Sigmoid colon (tissue), 7 donors: ENCODE data around the gene ADH5. TPM values are rescaled to one million over a fixed set of nuclear protein-coding genes. Genes with fewer than 3 reads are reported as not detected.

Experiments used
- DNase-seq: peaks from one replicate; pipeline ENCODE4 v3.0.0-alpha.2; 2019
- H3K27ac ChIP-seq, 4 donors: fragments of 200-600 bp; sonication (generic); one replicate each; pipeline ENCODE4 v1.5.1; 2016 to 2019; ENCODE audit warnings: mild to moderate bottlenecking in 1 of 4
- H3K27me3 ChIP-seq, 3 donors: fragments of 200-600 bp; sonication (generic); one replicate each; pipeline ENCODE4 v1.5.1; 2019; ENCODE audit warnings: mild to moderate bottlenecking in 1 of 3
- H3K36me3 ChIP-seq, 4 donors: fragments of 200-600 bp; sonication (generic); one replicate each; pipeline ENCODE4 v1.5.1; 2016 to 2019
- H3K4me1 ChIP-seq, 4 donors: fragments of 200-600 bp; sonication (generic); one replicate each; pipeline ENCODE4 v1.5.1; 2017 to 2019
- H3K4me3 ChIP-seq, 4 donors: fragments of 200-600 bp; sonication (generic); one replicate each; pipeline ENCODE4 v1.5.1; 2017 to 2019; ENCODE audit warnings: mild to moderate bottlenecking in 2 of 4, moderate library complexity in 1 of 4
- H3K9me3 ChIP-seq, 4 donors: fragments of 200-600 bp in 3 of 4; sonication (generic) in 3 of 4; one replicate each; pipeline versions ENCODE4 v1.5.1 to v1.6.1; 2013 to 2019
- CTCF ChIP-seq, 4 experiments: fragments of 450-650 bp in 3 of 4; fragments of 200-600 bp in 1 of 4; IDR thresholded peaks; one replicate each; pipeline ENCODE4 v1.5.1; 2016 to 2019; ENCODE audit warnings: antibody characterized with exemption in 4 of 4, mild to moderate bottlenecking in 3 of 4, moderate library complexity in 2 of 4
- EP300 ChIP-seq, 4 donors: sonication (generic); formaldehyde crosslinking; IDR thresholded peaks; one replicate each; pipeline ENCODE4 v1.6.1; 2017; ENCODE audit warnings: antibody characterized with exemption in 4 of 4
- POLR2A ChIP-seq, 2 donors: fragments of 450-650 bp; IDR thresholded peaks; one replicate each; pipeline ENCODE4 v1.6.1; 2016; ENCODE audit warnings: antibody characterized with exemption in 2 of 2, mild to moderate bottlenecking in 2 of 2, moderate library complexity in 2 of 2
- POLR2AphosphoS5 ChIP-seq, 4 donors: sonication (generic); formaldehyde crosslinking; IDR thresholded peaks; one replicate each; pipeline ENCODE4 v1.6.1; 2017; ENCODE audit warnings: antibody characterized with exemption in 4 of 4
- WGBS, 2 donors: extraction: QIAGEN DNeasy Blood & Tissue Kit; methylation state at CpG; one replicate each; pipeline ENCODE4 v1.1.7; 2013; 5-methylcytosine and 5-hydroxymethylcytosine counted together
- intact Hi-C: fragments of 100-400 bp; cut with DNase I; formaldehyde crosslinking; loops from one replicate; pipeline ENCODE4 v1.15.1; 2023
- polyA plus RNA-seq, 3 donors: library from polyadenylated mRNA; stranded (reverse); fragments of 200-250 nt; gene quantifications; one replicate each; pipeline ENCODE4 v1.2.3, GENCODE V29; 2013
- total RNA-seq, 4 donors: library from RNA; depleted of rRNA; stranded (reverse); fragments of >200 nt; gene quantifications; one replicate each; pipeline ENCODE4 v1.1.0, GENCODE V29; 2016
- donor health status: healthy with polysubstance abuse.
- donor health status: Bipolar disorder and iron deficiency.
- donor health status: healthy.

Gene ADH5
- total and polyA plus RNA-seq, 7 donors = 146 to 349 (median 237) TPM

DNA sequence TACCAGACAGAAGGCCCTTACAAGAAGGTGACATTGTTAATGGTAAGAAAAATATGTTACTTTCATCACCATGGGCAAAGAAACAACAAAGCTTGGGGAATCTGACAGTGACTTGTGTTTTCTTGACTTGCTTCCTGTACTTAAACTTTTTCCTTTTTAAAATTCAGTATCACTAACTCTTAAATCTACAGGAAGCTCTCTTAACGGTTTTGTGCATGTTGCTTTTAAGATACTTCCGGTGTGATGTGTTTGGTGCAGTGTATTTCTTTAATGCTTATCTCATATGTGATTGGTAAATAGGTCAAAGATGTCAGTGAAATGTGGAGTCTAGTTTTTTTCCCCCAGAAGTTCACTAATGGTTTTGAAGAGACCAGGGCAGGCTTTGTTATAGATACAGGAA lies 45.2 kb downstream of the ADH5 start:
- intact Hi-C loops = no loop called here
- no peaks in the 10 kb centered on the region for H3K27me3 ChIP-seq
- H3K9me3 ChIP-seq = no peaks in the 10 kb centered on the region
- no peak overlapping the region for H3K27ac ChIP-seq
- H3K36me3 ChIP-seq = peaks cover 0 to 33% (median under 1%) of the 10 kb centered on the region in 4 donors
- peaks cover 0 to 10% (median 7%) of the 10 kb centered on the region in 4 donors for H3K4me1 ChIP-seq
- H3K4me3 ChIP-seq = no peak overlapping the region
- 44 to 79% methylated on average over 2 of the region's 2 CpGs for WGBS, 2 donors
- DNase-seq = no peak
- TF ChIP-seq POLR2AphosphoS5 (IDR thresholded peaks at IDR 0.05) = no peak
- no peak for TF ChIP-seq EP300 (IDR thresholded peaks at IDR 0.05)
- TF ChIP-seq CTCF (IDR thresholded peaks at IDR 0.05) = no peak
- TF ChIP-seq POLR2A (IDR thresholded peaks at IDR 0.05) = no peak

DNA sequence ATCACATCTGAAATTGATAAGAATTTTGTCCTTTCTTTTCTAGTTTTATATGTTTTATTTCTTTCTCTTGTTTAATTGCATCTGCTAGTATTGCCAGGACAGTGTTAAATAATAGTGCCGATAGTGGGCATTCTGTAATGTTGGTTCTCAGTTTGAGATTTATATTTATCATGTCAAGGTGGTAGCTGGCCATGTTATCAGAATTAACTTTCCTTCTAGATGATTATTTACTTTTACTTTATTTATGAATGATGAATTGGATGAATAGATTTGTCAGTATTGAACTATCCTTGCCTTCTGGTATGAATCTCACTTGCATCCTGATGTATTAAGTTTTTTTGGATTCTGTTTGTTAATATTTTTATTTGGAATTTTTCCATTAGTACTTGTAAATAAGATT lies 50.4 kb downstream of the ADH5 start:
- Histone ChIP-seq H3K27ac (no peak overlapping the region), H3K36me3 (peaks cover 0 to 25% (median 0%) of the 10 kb centered on the region in 4 donors), H3K4me1 (peaks cover 0 to 6% (median 2%) of the 10 kb centered on the region in 4 donors), H3K4me3 (no peak overlapping the region), H3K9me3 (peaks cover 0 to 4% (median 0%) of the 10 kb centered on the region in 4 donors), H3K27me3 (no peaks in the 10 kb centered on the region)
- no peak for TF ChIP-seq CTCF (IDR thresholded peaks at IDR 0.05)
- TF ChIP-seq EP300 (IDR thresholded peaks at IDR 0.05) = no peak
- TF ChIP-seq POLR2AphosphoS5 (IDR thresholded peaks at IDR 0.05) = no peak
- no peak for TF ChIP-seq POLR2A (IDR thresholded peaks at IDR 0.05)
- WGBS, 2 donors = 94 to 99% methylated on average over 1 of the region's 1 CpG
- intact Hi-C loops = no loop called here
- no peak for DNase-seq

GRCh38 chr4:99033956-99034355 lies 54.6 kb downstream of the ADH5 start:
- peaks cover 0 to 13% (median 3%) of the 10 kb centered on the region in 4 donors for H3K4me1 ChIP-seq
- no peak for DNase-seq
- H3K27me3 ChIP-seq = no peaks in the 10 kb centered on the region
- peaks cover 0 to 4% (median 0%) of the 10 kb centered on the region in 4 donors for H3K9me3 ChIP-seq
- H3K36me3 ChIP-seq = peaks cover 0 to 16% (median 0%) of the 10 kb centered on the region in 4 donors
- intact Hi-C loops = no loop called here
- TF ChIP-seq POLR2AphosphoS5 (IDR thresholded peaks at IDR 0.05) (no peak), EP300 (IDR thresholded peaks at IDR 0.05) (no peak), POLR2A (IDR thresholded peaks at IDR 0.05) (no peak), CTCF (IDR thresholded peaks at IDR 0.05) (no peak)
- H3K4me3 ChIP-seq = no peak overlapping the region
- H3K27ac ChIP-seq = no peak overlapping the region
- 96 to 98% methylated on average over 4 of the region's 4 CpGs for WGBS, 2 donors

DNA sequence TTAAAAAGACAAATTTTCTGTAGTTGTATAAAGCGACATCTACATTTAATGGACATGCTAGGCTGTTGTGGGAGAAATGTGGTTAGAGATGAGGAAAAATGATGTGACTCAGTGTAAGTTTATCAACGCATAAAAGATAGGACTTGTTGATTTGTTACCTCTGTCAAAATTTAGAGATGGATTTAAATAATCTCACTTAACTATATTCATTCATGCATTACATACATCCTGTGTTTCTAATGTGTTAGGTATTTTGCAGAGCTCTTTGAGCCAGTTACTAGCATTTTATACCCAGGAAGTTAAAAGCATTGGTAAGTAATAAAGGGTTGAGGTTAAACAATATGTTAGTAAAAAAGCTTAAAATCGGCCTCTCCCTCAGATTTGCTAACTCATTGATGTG lies 58.7 kb downstream of the ADH5 start:
- WGBS, 2 donors = 75 to 76% methylated on average over 3 of the region's 3 CpGs
- DNase-seq = no peak
- H3K4me3 ChIP-seq = no peak overlapping the region

More for the DNA sequence above, 58.7 kb downstream of the ADH5 start:
- intact Hi-C loops = no loop called here
- H3K27ac ChIP-seq = no peak overlapping the region
- TF ChIP-seq CTCF (IDR thresholded peaks at IDR 0.05) (no peak), POLR2A (IDR thresholded peaks at IDR 0.05) (no peak), POLR2AphosphoS5 (IDR thresholded peaks at IDR 0.05) (no peak), EP300 (IDR thresholded peaks at IDR 0.05) (no peak)
- peaks cover 0 to 6% (median 0%) of the 10 kb centered on the region in 4 donors for H3K36me3 ChIP-seq
- H3K4me1 ChIP-seq = peaks cover 0 to 23% (median 14%) of the 10 kb centered on the region in 4 donors
- no peaks in the 10 kb centered on the region for H3K27me3 ChIP-seq
- no peaks in the 10 kb centered on the region for H3K9me3 ChIP-seq
